Thoracic aorta (tissue), 2 donors: ENCODE measurements around the gene EIF4A3. TPM values are rescaled to one million over a fixed set of nuclear protein-coding genes. Genes with fewer than 3 reads are reported as not detected.

ENCODE experiments used
- ATAC-seq: fragments of 150-250 bp; one replicate; pipeline ENCODE4 v1.8.0; 2017; ENCODE audit warnings: low read depth; ENCODE audit not compliant: insufficient number of reproducible peaks, low FRiP score
- DNase-seq: peaks from one replicate; pipeline ENCODE4 v3.0.0-alpha.2; 2020; ENCODE audit warnings: low spot score
- H3K27ac ChIP-seq, 2 donors: fragments of 200-600 bp; sonication (generic); 1 replicate in 1 of 2; 2 replicates in 1 of 2; pipeline ENCODE4 v1.5.1; 2016; ENCODE audit warnings: mild to moderate bottlenecking in 2 of 2, moderate library complexity in 2 of 2
- H3K27me3 ChIP-seq: fragments of 200-600 bp; sonication (generic); replicated peaks from 2 replicates; pipeline ENCODE4 v1.6.0; 2016; ENCODE audit warnings: mild to moderate bottlenecking; ENCODE audit not compliant: insufficient read depth
- H3K36me3 ChIP-seq: fragments of 200-600 bp; sonication (generic); one replicate; pipeline ENCODE4 v1.5.1; 2016
- H3K4me1 ChIP-seq, 2 donors: fragments of 200-600 bp; sonication (generic); 1 replicate in 1 of 2; 2 replicates in 1 of 2; pipeline versions ENCODE4 v1.5.1 to v1.6.0; 2016; ENCODE audit warnings: low read depth in 2 of 2, mild to moderate bottlenecking in 1 of 2; ENCODE audit not compliant: control insufficient read depth in 1 of 2
- H3K4me3 ChIP-seq: fragments of 200-600 bp; sonication (generic); 2 replicates; pipeline ENCODE4 v1.5.1; 2016; ENCODE audit warnings: mild to moderate bottlenecking
- H3K9me3 ChIP-seq: fragments of 200-600 bp; sonication (generic); 2 replicates; pipeline ENCODE4 v1.5.1; 2016
- total RNA-seq, 2 donors: library from RNA; depleted of rRNA; stranded (reverse); fragments of >200 nt; gene quantifications; one replicate each; pipeline versions ENCODE4 v1.1.0 to v1.2.3, GENCODE V29; 2016
- TF ChIP-seq, protein P1 (sequence below): fragments of 200-600 bp; sonication (generic); IDR thresholded peaks from one replicate; pipeline ENCODE4 v1.5.1; 2019; ENCODE audit warnings: antibody characterized with exemption

Gene EIF4A3
- total RNA-seq, 2 donors from 2014 or later = 32.6 to 39.4 TPM

DNA sequence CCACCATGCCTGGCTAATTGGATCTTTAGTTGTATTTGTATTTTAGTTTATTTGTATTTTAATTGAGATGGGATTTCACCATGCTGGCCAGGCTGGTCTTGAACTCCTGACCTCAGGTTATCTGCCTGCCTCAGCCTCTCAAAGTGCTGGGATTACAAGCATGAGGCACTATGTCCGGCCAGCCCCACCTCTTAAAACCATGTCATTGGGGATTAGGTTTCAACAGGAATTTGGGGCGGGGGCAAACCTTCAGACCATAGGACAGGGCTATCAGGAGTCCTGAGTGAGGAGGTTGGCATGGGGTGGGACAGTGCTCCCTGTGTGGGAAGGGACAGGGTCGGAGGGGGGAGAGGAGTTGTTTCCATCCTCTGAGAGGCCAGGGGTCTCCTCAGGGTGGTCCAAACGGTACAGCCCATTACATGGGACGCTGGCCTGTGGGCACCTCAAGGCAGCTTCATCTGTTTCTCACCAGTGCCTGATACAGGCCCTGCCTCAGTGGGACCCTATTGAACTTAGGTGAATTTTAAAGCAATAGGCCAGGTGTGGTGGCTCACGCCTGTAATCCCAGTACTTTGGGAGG is 23.9 kb downstream of the EIF4A3 start:
- TF ChIP-seq, protein P1, sequence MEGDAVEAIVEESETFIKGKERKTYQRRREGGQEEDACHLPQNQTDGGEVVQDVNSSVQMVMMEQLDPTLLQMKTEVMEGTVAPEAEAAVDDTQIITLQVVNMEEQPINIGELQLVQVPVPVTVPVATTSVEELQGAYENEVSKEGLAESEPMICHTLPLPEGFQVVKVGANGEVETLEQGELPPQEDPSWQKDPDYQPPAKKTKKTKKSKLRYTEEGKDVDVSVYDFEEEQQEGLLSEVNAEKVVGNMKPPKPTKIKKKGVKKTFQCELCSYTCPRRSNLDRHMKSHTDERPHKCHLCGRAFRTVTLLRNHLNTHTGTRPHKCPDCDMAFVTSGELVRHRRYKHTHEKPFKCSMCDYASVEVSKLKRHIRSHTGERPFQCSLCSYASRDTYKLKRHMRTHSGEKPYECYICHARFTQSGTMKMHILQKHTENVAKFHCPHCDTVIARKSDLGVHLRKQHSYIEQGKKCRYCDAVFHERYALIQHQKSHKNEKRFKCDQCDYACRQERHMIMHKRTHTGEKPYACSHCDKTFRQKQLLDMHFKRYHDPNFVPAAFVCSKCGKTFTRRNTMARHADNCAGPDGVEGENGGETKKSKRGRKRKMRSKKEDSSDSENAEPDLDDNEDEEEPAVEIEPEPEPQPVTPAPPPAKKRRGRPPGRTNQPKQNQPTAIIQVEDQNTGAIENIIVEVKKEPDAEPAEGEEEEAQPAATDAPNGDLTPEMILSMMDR = no peak
- no peak for ATAC-seq
- Histone ChIP-seq H3K9me3 (no peaks in the 10 kb centered on the region), H3K27me3 (no peaks in the 10 kb centered on the region), H3K4me3 (no peak overlapping the region), H3K4me1 (no peaks in the 10 kb centered on the region), H3K27ac (no peak overlapping the region), H3K36me3 (no peaks in the 10 kb centered on the region)
- DNase-seq = no peak

DNA sequence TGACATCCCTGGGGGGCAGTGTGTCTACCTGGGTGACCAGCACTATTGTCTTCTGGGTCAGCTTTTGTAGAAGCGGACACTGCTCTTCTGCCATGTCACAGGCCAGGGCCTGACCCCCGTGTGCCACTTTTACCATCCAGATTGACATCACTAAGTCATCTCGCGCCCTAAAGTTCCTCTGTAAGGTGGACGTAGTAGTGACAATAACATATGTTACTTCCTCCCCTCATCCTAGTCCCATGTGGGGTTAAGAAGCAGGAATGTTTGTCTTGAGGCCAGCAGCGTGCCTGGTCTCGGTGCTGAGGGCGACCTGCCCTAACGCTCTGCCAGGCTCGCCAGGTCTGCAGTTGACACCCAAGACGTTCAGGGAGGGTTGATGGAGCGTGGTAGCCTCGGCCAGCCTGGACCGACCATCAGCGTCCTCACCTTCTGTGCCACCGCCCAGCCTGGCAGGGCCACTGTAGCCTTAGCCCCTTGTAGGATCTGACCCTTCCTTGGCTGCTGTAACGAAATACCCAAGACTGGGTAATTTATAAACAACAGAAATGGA is 24.8 kb downstream of the EIF4A3 start:
- TF ChIP-seq, protein P1 = no peak
- DNase-seq (no peak), ATAC-seq (no peak)
- Histone ChIP-seq H3K4me1 (no peaks in the 10 kb centered on the region), H3K9me3 (no peaks in the 10 kb centered on the region), H3K4me3 (no peak overlapping the region), H3K27me3 (no peaks in the 10 kb centered on the region), H3K36me3 (no peaks in the 10 kb centered on the region), H3K27ac (no peak overlapping the region)

DNA sequence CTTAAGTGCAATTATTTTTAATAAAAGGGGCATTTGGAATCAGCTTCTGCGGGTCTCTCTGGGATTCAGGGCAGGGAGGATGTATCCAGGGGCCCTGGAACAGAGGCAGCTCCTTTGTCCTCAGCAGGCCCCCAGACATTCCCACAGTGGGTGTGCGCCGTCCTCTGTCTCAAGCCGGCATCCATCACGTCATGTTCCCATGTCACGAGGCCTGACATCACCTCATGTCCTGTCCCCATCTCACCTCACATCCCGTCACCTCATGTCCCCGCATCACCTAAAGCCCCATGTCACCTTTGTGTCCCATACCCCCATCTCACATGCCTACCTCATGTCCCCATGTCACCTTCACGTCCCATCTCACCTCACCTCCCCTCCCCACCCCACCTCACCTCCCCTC is 27.1 kb downstream of the EIF4A3 start:
- Histone ChIP-seq H3K27me3 (no peaks in the 10 kb centered on the region), H3K36me3 (no peaks in the 10 kb centered on the region), H3K4me3 (no peak overlapping the region), H3K9me3 (no peaks in the 10 kb centered on the region), H3K27ac (no peak overlapping the region), H3K4me1 (no peaks in the 10 kb centered on the region)
- no peak for ATAC-seq
- no peak for DNase-seq
- TF ChIP-seq, protein P1 = no peak

DNA sequence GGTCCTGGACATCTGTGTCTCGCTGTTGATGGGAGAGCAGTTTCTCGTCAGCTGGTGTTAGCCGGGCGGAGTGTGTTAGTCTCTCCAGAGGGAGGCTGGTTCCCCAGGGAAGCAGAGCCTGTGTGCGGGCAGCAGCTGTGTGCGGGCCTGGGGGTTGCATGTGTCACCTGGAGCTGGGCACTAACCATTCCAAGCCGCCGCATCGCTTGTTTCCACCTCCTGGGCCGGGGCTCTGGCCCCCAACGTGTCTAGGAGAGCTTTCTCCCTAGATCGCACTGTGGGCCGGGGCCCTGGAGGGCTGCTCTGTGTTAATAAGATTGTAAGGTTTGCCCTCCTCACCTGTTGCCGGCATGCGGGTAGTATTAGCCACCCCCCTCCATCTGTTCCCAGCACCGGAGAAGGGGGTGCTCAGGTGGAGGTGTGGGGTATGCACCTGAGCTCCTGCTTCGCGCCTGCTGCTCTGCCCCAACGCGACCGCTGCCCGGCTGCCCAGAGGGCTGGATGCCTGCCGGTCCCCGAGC is 27.6 kb downstream of the EIF4A3 start:
- TF ChIP-seq, protein P1 = no peak
- ATAC-seq (no peak), DNase-seq (no peak)
- no peaks in the 10 kb centered on the region for H3K9me3 ChIP-seq
- no peaks in the 10 kb centered on the region for H3K36me3 ChIP-seq
- no peaks in the 10 kb centered on the region for H3K4me1 ChIP-seq
- H3K27ac ChIP-seq = no peak overlapping the region
- no peak overlapping the region for H3K4me3 ChIP-seq
- no peaks in the 10 kb centered on the region for H3K27me3 ChIP-seq

DNA sequence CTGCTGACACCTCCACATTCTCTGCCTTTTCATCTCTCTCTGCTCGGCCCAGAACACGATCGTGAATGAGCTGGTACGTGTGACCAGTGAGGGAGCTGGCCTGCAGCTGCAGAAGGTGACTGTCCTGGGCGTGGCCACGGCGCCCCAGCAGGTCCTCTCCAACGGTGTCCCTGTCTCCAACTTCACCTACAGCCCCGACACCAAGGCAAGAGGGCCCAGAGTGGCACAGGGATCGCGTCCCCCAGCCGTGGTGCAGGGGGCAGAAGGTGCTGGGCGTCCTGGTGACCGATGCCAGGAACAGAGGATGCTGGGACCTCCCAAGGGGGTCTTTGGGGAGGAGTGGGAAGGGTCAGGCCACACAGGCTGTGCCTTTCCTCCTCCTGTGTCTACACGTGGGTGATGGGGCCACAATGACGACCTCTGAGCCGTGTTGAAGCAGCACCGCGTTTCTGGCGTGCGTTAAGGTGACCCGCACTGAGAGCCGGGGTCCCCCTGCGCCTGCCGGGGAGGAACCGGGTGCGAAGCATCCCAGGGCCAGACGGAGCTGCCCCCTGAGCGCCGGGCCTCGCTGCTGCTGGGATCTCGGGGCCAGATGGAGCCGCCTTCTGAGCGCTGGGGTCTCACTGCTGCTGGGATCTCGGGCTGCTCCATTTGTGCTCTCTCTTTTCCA is 28.2 kb downstream of the EIF4A3 start:
- DNase-seq = no peak
- TF ChIP-seq, protein P1 = no peak
- Histone ChIP-seq H3K27ac (no peak overlapping the region), H3K4me3 (no peak overlapping the region), H3K36me3 (no peaks in the 10 kb centered on the region), H3K4me1 (no peaks in the 10 kb centered on the region), H3K9me3 (no peaks in the 10 kb centered on the region), H3K27me3 (no peaks in the 10 kb centered on the region)
- no peak for ATAC-seq
